HG03521 (cell line): ENCODE data around the gene NDUFC2.
"Not testable (repeated sequence)": the region's sequence is repeated elsewhere in the genome, so short reads cannot be mapped to it uniquely, and the experiment has no call there.

Source experiments
- ATAC-seq: cut with Tn5 transposase; IDR thresholded peaks from one replicate; pipeline ENCODE4 v1.9.1; 2021; ENCODE audit warnings: mild to moderate bottlenecking, moderate library complexity; ENCODE audit not compliant: unreplicated experiment

NDUFC2 gene

DNA sequence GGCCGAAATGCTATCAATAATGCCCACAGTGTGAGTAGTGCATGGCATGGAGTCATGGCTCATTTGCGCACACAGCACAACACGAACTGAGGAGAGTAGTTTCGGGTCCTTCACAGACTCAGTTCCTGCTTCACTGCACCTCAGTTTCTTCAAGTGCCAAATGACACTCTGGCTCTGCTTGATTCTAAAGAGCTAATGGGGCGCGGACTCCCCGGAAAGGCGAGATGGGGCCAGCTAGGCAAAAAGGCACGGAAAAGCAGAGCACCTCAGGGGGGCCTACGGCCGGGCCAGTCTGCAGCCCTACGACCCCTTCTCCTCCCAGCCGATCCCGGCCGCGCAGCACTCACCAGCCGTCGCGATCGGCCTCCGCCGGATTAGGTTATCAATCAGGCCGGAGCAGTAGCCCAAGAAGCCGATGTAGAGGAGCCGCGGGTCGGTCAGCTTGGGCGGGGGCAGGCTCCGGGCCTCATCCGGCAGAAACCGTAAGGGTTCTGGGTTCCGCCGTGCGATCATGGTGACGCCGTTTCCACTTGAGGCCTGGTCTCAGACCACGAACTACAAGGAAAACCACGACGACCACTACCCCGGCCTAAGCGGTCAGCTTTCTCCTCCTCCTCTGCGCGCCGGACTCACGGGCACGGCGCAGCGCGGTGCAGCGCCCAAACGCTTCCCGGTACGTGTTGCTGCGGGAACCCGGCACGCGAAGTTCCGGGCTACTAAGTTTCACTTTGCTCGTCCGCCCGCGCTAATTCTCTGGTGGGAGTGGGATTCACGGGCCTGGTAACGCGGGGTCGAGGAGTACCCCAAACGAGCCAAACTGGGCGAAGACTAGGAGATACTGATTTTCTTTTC lies at the start of gene NDUFC2:
NDUFC2 (minus strand) TSS at position 631 of the 852 bp plus-strand sequence; CDS start at position 513, 118 bp downstream.
- peak; percentile 72 for ATAC-seq

DNA sequence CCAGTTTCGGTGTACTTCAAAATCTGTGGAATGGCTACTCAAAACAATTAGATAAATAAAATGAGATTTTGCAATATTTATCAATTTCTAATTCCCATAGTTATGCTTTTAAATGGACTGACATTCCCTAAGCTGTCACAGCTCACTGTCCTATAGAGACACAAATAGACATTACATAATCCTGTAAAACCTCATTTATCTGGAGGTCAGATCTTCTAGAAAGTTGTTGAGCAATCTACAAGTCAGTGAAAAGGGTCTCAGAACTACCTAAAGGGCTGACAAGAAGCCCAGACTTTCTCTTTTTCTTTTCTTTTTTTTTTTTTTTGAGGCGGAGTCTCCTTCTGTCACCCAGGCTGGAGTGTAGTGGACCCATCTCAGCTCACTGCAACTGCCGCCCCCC lies 47.7 kb upstream of the NDUFC2 start:
- ATAC-seq, result no peak

DNA sequence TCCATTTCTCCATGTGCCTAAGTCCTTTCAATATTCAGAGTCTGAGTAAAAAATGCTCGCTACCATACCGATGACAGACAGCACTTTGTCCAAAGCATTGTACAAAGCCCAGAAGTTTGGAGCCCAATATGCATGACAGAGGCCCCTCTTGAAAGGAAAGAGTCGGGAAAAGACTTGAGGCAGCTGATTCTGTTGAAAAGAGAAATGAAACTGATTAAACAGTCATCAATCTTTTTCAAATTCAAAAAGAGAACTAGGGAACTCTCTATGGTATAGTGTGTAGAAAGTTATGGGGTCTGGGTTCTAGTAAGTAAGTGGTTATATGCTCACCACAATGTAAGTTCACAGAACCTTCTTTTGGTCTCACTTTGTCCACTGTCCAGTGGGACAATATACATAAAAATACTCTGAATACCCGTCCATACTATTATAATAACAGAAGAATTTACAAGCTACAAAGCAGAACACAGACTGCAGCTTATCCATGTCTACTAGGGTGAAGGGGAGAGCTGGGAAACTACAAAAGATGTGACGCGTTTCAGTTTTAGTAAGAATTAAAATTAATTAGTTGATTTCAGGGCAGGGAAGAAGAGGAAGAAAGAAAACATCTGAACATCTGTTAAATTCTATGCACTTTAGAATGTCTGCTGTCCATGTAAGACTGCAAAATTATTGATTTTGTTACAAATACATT lies 33.1 kb upstream of the NDUFC2 start:
- no peak for ATAC-seq

DNA sequence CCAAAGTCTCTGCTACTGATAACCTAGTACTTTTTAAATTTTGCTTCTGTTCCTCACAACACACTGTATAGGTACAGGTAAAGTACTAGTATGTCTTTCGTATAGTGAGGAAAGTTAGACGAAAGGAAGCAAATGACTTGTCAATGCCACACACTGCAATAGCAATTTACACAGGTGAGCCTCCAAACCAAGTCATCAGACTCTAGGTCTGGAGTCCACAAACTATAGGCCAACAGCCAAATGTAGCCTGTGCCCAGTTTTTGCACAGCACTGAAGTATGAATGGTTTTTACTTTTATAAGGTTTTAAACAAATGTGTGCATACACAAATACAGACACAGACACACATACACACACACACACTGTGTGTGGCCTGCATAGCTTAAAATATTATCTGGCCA lies 31.6 kb upstream of the NDUFC2 start:
- ATAC-seq, result no peak

DNA sequence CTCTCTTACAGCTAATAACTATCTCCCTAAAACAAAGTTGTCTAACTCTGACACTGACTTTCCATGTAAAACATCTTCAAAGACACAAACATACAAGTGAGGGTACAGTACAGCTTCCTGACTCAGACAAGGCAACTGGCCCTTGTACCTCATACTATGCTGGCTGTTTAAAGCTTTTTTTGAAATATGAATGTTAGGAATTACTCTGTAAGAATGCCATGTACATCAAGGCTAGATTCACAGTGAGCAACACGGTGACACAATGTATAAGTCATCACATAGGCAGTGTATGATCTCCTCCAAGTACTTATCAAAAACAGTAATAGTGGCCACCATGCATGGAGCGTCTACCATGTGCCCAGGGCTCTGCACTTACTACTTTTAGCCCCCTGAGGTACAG lies 31.2 kb upstream of the NDUFC2 start:
- no peak for ATAC-seq

DNA sequence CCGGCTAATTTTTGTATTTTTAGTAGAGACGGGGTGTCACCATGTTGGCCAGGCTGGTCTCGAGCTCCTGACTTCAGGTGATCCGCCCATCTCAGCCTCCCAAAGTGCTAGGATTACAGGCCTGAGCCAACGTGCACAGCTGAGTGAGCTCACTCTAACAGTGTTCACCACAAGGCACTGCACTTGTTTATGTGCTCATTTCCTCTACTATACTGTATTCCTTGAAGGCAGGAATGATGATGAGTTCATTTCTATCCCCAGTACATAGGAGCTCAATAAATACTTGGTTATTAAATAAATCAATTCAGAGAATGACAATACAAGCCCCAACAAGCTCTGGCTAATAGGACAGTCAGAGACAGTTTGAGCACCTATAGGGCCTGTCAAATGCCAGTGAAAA lies 30.7 kb upstream of the NDUFC2 start:
- no peak for ATAC-seq

DNA sequence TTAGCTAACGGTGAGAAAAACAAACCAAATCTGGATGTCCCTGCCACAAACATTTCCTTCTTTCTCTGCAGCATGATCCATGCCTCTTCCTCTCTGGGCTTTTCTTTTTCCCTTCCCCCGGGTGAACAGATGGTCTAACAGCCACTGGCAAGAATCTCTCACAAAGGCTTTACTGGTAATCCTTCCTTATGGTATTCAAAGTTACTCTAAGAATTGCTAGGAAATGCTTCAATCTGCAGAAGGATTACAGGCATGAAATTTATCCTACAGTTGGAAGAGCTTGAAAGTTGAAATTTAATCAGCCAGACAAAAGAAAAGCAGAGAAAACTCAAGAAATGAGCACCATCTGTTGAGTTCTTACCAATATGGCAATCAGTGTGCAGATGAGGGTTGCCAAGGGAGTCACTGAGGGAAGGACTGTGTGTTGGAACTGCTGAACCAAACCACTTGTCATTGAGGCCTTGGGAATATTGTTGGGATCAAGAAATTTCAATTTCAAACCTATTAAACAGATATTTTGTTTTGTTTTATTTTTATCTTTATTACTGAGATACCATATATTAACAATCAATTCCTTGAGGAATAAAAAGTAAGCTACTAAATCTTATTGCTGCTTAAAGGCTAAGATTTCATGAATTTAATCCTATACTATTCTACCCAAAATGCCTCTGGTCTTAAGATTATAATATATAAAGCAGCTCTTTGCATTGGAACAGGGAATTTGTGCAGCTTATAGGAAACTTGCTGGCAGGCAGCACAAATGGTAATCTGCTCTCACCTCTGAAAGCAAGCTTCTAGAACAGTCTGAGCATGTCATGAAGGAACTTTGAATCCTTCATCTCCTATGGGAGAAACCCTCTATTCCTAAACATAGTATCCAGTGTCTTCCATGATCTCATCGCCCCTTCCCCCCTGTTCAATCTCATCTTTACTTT lies 29.7 kb upstream of the NDUFC2 start:
- no peak for ATAC-seq

DNA sequence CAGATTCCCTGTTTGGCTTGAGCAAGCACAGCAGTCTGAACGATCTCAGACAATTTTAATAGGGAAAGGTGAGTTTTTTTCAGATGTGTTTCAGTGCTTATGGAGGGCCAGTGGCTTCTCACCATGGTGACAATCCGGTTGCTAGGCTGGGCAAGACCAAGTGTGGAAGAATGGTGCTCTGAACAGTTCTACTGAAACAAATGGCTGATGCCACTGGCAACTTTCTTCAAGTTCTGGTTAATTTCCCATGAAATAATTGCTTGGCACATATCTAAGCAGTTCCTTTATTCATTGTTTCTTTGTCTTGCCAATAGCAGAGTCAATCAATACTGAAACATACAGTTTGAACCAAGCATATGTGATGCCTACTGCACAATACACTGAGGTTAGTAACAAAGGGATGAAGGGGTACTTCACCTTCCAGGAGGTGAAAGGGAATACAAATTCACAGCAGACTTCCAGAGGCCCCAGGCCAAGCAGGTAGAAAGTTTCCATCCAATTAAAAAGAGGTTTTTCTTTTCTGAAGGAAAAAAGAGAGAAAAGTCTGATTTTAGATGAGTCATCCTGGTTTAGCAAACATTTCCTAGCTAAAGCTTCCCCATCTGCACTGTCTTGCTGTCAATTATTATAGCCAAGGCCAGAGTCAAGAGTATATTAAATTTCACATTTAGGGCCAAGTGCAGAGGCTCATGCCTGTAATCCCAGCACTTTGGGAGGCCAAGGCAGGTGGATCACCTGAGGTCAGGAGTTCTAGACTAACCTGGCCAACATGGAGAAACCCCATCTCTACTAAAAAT lies 21.2 kb upstream of the NDUFC2 start:
- no peak for ATAC-seq

DNA sequence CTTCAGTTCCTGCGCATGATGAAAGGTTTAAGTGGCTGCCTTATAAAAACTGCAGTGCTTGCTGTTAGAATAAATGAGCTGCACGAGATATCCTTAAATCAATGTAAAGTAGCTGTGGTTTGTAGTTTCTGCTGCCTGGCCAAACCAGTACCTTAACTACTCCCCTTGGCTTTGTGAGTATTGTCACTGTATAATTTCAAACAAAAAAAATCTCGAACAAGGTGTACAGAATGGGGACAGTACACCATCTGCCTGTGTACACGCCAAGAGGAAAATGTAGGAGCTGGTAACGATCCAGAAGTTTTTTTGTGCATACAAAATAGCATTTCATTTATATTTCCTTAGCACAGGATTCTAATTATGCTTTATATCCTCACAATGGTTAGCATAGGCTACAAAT lies 20.6 kb upstream of the NDUFC2 start:
- no peak for ATAC-seq

DNA sequence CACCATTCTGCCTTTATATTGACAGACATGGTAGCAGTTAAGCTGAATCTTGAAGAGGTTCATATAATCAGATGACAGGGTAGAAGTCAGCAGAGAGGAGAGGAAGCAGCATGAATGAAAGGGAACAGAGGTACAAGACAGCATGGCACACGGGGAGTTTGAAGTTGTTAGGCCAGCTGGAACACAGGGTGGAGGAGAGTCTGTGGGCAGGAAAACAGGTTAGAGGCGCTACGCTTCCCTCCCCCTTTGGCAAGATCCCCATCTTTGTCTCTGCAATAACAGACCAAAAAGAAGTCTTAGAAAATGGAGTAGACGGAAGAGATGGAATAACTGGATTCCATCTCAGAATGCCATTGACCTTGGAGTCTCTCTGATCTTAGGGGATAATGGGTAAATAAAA lies 20.0 kb upstream of the NDUFC2 start:
- ATAC-seq, result no peak

DNA sequence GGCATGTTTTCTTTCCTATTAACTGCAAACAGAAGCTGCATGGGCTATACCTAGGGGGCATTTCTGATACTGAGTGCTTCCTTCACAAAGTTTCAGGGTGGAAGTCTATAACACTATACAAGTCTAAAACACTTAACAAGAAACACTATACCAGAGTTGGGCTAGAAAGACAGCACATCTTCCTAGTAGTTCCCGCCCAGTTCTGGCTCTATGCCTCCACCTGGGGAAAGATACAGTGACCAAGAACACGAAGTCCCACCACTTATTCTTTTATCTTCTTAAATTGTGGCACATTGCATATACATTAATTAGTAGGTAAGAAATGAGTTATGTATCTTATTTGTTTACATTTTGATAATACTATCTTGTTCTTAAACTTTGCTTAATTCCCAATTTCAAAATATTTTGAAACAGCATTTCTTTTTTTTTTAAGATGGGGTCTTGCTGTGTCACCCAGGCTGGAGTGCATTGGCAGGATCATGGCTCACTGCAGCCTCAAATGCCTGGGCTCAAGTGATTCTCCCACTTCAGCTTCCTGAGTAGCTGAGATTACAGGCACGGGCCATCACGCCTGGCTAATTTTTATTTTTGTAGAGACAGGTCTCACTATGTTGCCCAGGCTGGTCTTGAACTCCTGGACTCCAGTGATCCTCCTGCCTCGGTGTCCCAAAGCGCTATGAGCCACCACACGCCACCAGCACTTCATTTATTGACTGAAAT lies 18.2 kb upstream of the NDUFC2 start:
- no peak for ATAC-seq

DNA sequence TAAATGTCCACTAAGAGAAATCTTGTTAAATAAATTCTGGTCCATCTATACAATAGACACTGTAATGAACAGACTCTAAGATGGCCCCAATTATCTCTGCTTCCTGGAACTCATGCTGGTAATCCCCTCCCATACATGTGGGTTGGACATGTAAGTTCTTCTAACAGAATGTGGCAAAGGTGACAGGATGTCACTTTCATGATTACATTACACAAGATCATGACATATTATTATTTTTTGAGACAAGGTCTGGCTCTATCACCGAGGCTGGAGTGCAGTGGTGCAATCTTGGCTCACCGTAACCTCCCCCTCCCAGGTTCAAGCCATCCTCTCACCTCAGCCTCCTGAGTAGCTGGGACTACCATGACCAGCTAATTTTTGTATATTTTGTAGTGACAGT lies 14.6 kb upstream of the NDUFC2 start:
- ATAC-seq, result no peak

DNA sequence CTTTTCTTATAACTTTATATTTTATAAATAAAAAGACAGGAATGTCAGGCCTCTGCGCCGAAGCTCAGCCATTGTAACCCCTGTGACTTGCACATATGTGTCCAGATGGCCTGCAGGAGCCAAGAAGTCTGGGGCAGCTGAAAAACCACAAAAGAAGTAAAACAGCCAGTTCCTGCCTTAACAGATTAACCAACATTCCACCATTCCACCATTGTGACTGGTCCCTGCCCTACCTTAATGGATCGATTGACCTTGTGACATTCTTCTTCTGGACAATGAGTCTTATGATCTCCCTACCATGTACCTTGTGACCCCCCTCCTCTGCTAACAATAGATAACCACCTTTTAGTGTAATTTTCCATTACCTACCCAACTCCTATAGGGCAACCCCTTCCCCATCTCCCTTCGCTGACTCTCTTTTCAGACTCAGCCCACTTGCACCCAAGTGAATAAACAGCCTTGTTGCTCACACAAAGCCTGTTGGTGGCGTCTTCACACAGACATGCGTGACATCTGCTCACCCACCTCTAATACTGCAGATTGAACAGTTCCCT lies 6.9 kb upstream of the NDUFC2 start:
- ATAC-seq, result not testable (repeated sequence)

DNA sequence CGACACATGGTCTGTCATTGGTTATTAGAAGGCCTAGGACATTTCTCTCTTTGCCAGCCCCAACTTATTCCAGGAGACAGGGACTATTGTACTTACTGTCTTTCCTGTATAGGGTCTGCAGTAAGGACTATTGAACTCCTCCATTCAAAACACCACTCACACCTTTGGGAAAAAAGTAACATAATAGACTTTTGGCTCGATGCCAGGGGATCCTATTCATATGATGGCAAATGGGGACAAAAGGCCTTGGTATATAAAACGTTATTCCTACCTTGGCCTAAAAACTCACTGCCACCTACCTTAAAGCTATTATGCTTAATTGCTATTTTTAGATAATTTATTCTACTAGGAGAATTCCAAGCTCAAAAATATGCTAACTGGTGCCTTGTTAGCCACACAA lies 6.3 kb upstream of the NDUFC2 start:
- no peak for ATAC-seq

DNA sequence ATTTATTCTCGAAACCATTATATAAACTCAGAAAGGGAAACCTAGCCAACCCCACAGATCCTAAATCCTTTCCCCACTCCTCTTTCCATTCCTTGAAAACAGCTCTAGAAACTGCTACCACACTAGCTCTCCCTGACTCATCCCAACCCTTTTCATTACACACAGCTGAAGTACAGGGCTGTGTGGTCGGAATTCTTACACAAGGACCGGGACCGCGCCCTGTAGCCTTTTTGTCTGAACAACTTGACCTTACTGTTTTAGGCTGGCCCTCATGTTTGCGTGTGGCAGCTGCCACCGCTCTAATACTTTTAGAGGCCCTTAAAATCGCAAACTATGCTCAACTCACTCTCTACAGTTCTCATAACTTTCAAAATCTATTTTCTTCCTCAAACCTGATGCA lies 4.8 kb upstream of the NDUFC2 start:
- ATAC-seq, result not testable (repeated sequence)

DNA sequence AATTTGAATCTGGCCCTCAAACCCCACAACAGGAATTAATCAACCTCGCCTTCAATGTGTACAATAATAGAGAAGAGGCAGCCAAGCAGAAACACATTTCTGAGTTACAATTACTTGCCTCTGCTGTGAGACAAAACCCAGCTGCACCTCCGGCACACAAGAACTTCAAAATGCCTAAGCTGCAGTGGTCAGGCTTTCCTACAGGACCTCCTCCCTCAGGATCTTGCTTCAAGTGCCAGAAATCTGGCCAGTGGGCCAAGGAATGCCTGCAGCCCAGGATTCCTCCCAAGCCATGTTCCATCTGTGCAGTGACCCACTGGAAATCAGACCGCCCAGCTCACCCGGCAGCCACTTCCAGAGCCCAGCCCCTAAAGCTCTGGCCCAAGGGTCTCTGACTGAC lies 3.4 kb upstream of the NDUFC2 start:
- ATAC-seq, result no peak

DNA sequence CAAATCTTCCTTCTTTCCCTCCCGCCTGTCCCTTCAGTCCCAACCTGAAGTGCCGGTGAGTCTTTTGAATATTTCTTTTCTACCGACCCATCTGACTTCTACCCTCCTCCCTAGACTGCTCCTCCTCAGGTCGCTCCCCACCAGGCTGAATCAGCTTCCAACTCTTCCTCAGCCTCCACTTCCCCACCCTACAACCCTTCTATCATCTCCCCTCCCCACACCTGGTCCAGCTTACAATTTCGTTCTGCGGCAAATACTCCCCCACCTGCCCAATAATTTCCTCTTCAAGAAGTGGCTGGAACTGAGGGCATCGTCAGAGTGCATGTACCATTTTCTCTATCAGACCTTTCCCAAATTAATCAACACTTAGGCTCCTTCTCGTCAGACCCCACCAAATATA lies 2.5 kb upstream of the NDUFC2 start:
- ATAC-seq, result no peak

DNA sequence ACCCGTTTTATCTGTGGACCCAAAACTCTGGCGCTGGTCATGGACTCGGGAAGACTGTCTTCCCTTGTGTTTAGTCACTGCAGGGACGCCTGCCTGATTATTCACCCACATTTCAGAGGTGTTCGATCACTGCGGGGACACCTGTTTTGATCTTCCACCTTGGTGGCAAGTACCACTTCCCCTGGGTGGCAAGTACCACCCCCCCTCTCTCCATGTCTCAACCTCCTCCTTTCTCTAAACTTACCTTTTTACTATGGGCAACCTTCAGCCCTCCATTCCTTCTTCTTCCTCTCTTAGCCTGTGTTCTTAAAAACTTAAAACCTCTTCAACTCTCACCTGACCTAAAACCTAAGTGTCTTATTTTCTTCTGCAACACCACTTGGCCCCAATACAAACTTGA lies 1.9 kb upstream of the NDUFC2 start:
- ATAC-seq, result no peak

DNA sequence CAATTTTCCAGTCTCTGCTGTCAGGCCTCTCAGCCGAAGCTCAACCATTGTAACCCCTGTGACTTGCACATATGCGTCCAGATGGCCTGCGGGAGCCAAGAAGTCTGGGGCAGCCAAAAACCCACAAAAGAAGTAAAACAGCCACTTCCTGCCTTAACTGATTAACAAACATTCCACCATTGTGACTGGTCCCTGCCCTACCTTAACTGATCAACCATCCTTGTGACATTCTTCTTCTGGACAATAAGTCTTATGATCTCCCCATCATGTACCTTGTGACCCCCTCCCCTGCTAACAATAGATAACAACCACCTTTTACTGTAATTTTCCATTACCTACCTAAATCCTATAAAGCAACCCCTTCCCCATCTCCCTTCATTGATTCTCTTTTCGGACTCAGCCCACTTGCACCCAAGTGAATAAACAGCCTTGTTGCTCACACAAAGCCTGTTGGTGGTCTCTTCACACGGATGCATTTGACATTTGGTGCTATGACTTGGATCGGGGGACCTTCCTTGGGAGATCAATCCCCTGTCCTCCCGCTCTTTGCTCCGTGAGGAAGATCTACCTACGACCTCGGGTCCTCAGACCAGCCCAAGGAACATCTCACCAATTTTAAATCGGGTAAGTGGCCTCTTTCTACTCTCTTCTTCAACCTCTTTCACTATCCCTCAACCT lies 1.3 kb upstream of the NDUFC2 start:
- ATAC-seq, result no peak
